Measurements from ENCODE around the gene WDR87.

- TF ChIP-seq CTCF (IDR thresholded peaks at IDR 0.05) = no peak
- TF ChIP-seq EZH2 (IDR thresholded peaks at IDR 0.05) = no peak
- TF ChIP-seq EZH2phosphoT487 (IDR thresholded peaks at IDR 0.05) = no peak
Observed at GRCh38 chr19:37899453-37899852, 6.9 kb downstream of the WDR87 start.

Measured in neural progenitor cell (in vitro differentiated cells).